Caco-2 (cell line): ENCODE measurements around the gene MACROD2. TPM values are rescaled to one million over a fixed set of nuclear protein-coding genes. Genes with fewer than 3 reads are reported as not detected.

Experiments used
- BruUV-seq: library from RNA; stranded (reverse); fragments of 400-500 nt; replicated peaks from 2 replicates; lab custom pipeline; 2021; lab: Mats Ljungman, UMichigan
- CTCF ChIA-PET: fragments of 300-600 bp; sonication (Branson Sonifier 250); formaldehyde crosslinking; loops from one replicate; lab custom pipeline; 2022; ENCODE audit warnings: antibody characterized with exemption; lab: Charles Lee
- POLR2A ChIA-PET: fragments of 300-600 bp; sonication (Branson Sonifier 250); formaldehyde crosslinking; loops from one replicate; lab custom pipeline; 2022; ENCODE audit warnings: antibody characterized with exemption; lab: Charles Lee
- DNase-seq, 2 experiments: peaks; one replicate each; pipeline versions ENCODE4 v3.0.0 to v3.0.0-alpha.2; 2020 to 2022
- H3K27me3 ChIP-seq: replicated peaks from 2 replicates; pipeline ENCODE4 v1.6.0; 2011; ENCODE audit warnings: low read length; ENCODE audit not compliant: control insufficient read depth, insufficient read depth
- H3K36me3 ChIP-seq: 2 replicates; pipeline ENCODE4 v1.5.1; 2011; ENCODE audit warnings: low read length; ENCODE audit not compliant: control insufficient read depth, insufficient read depth
- H3K4me1 ChIP-seq: fragments of 250-450 bp; sonication (Bioruptor Pico); 2 replicates; pipeline ENCODE4 v1.5.1; 2020; ENCODE audit warnings: mild to moderate bottlenecking
- H3K4me3 ChIP-seq: 2 replicates; pipeline ENCODE4 v1.5.1; 2011; ENCODE audit warnings: low read depth, mild to moderate bottlenecking, control low read depth, low read length
- H3K9me3 ChIP-seq: fragments of 250-450 bp; sonication (Bioruptor Pico); 2 replicates; pipeline ENCODE4 v1.5.1; 2020; ENCODE audit warnings: mild to moderate bottlenecking, moderate library complexity
- H3K27ac Mint-ChIP-seq: one replicate; pipeline ENCODE4 v1.8.0; 2022; ENCODE audit warnings: mixed read lengths; ENCODE audit not compliant: unreplicated experiment
- H3K27me3 Mint-ChIP-seq: one replicate; pipeline ENCODE4 v1.8.0; 2022; ENCODE audit warnings: mixed read lengths; ENCODE audit not compliant: insufficient read depth, unreplicated experiment
- H3K36me3 Mint-ChIP-seq: one replicate; pipeline ENCODE4 v1.8.0; 2022; ENCODE audit warnings: mild to moderate bottlenecking, mixed read lengths; ENCODE audit not compliant: insufficient read depth, unreplicated experiment
- H3K4me1 Mint-ChIP-seq: one replicate; pipeline ENCODE4 v1.8.0; 2022; ENCODE audit warnings: low read depth, mixed read lengths; ENCODE audit not compliant: unreplicated experiment
- H3K4me3 Mint-ChIP-seq: one replicate; pipeline ENCODE4 v1.8.0; 2022; ENCODE audit warnings: mild to moderate bottlenecking, moderate library complexity, mixed read lengths; ENCODE audit not compliant: unreplicated experiment
- H3K9me3 Mint-ChIP-seq: one replicate; pipeline ENCODE4 v1.8.0; 2022; ENCODE audit warnings: mixed read lengths; ENCODE audit not compliant: unreplicated experiment
- CTCF ChIP-seq, 2 experiments: fragments of 200-600 bp in 1 of 2; IDR thresholded peaks; 1 replicate in 1 of 2; 2 replicates in 1 of 2; pipeline versions ENCODE4 v1.5.1 to v1.8.0; 2011 to 2022; ENCODE audit warnings: antibody characterized with exemption in 1 of 2, control low read depth in 1 of 2, inconsistent platforms in 1 of 2, low read depth in 1 of 2, low read length in 1 of 2, mild to moderate bottlenecking in 1 of 2, moderate library complexity in 1 of 2; ENCODE audit not compliant: insufficient read depth in 1 of 2, severe bottlenecking in 1 of 2, unreplicated experiment in 1 of 2
- intact Hi-C: fragments of 100-400 bp; cut with micrococcal nuclease; formaldehyde crosslinking; loops from one replicate; pipeline ENCODE4 v1.10.0; 2022; ENCODE audit not compliant: unreplicated experiment
- total RNA-seq: library from RNA; stranded (reverse); gene quantifications from 2 replicates; pipeline ENCODE4 v1.2.3, GENCODE V29; 2022

The MACROD2 gene
- total RNA-seq, 1 experiment from 2014 or later = 6.4 TPM

DNA sequence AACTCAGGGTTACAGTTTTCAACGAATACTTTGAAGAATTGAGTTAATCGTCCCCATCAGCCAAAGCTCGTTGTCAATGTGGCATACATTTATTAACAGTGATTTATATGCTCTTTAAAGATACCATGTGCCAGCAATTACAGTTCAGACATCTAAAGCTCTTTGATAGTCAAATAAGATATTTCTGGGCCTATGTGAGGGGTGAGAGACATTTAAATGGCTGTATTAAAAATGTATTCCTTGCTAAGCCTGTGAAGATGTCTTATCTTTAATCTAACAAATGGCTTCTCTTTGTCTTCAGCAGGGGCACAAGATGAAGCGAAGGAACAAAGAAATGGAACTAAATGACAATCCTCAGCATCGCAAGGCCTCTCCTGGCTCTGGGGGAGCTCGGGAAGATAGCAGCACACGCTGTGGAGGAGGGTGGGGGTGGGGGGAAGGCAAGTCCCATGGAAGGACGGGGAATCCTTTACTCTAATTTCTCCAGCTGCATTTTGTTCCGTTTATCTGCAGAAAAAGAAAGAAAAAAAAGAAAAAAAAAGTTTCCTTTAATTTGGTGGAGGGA is 2054.3 kb downstream of the MACROD2 start:
- Histone ChIP-seq H3K27me3 (no peaks in the 10 kb centered on the region), H3K4me3 (no peak overlapping the region), H3K9me3 (no peaks in the 10 kb centered on the region), H3K4me1 (no peaks in the 10 kb centered on the region), H3K36me3 (no peaks in the 10 kb centered on the region)
- Mint-ChIP-seq H3K9me3 (no peaks in the 10 kb centered on the region), H3K27me3 (peaks cover 7% of the 10 kb centered on the region), H3K4me3 (no peak overlapping the region), H3K27ac (no peak overlapping the region), H3K4me1 (no peaks in the 10 kb centered on the region), H3K36me3 (no peaks in the 10 kb centered on the region)
- no peak for DNase-seq
- intact Hi-C loops = no loop called here
- no TSS peak for BruUV-seq
- TF ChIP-seq CTCF (IDR thresholded peaks at IDR 0.05; ENCODE audit: insufficient read depth in 1 of 2, low read depth in 1 of 2, low read length in 1 of 2, severe bottlenecking in 1 of 2, unreplicated experiment in 1 of 2) = no peak
- ChIA-PET CTCF (no interaction called here), POLR2A (no interaction called here)

DNA sequence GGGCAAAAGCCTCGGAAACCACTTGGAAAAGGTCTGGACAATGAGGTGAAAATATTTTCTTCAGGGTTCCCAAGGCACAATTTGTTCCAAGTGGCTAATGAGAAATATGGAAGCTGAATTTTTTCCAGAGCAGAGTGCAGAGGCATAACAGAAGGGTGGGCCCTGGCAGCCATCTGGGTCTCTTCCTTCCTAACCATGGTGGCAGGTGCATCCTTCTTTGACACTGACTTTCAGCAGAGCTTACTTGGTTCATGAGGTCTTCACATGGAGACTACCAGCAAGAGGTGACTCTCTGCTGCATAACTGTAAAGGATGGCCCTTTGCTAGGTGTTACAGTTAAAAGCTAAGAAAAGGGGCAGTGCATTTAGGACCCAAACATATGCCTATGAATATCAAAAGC is 2055.1 kb downstream of the MACROD2 start:
- ChIA-PET POLR2A (no interaction called here), CTCF (no interaction called here)
- H3K27me3 ChIP-seq = no peaks in the 10 kb centered on the region
- peaks cover 7% of the 10 kb centered on the region for H3K27me3 Mint-ChIP-seq
- intact Hi-C loops = no loop called here
- no TSS peak for BruUV-seq
- H3K36me3 Mint-ChIP-seq = no peaks in the 10 kb centered on the region
- no peak overlapping the region for H3K4me3 Mint-ChIP-seq
- H3K9me3 Mint-ChIP-seq = no peaks in the 10 kb centered on the region
- no peak overlapping the region for H3K27ac Mint-ChIP-seq
- TF ChIP-seq CTCF (IDR thresholded peaks at IDR 0.05; ENCODE audit: insufficient read depth in 1 of 2, low read depth in 1 of 2, low read length in 1 of 2, severe bottlenecking in 1 of 2, unreplicated experiment in 1 of 2) = no peak
- H3K4me1 ChIP-seq = no peaks in the 10 kb centered on the region
- H3K36me3 ChIP-seq = no peaks in the 10 kb centered on the region
- no peaks in the 10 kb centered on the region for H3K4me1 Mint-ChIP-seq
- H3K4me3 ChIP-seq = no peak overlapping the region
- H3K9me3 ChIP-seq = no peaks in the 10 kb centered on the region
- no peak for DNase-seq

GRCh38 chr20:16051968-16052367 is 2056.7 kb downstream of the MACROD2 start:
- CTCF ChIA-PET = no interaction called here
- H3K4me3 Mint-ChIP-seq = no peak overlapping the region
- no peaks in the 10 kb centered on the region for H3K9me3 Mint-ChIP-seq
- BruUV-seq = no TSS peak
- no peak overlapping the region for H3K27ac Mint-ChIP-seq
- no peaks in the 10 kb centered on the region for H3K36me3 ChIP-seq
- no peak for DNase-seq
- H3K4me1 Mint-ChIP-seq = no peaks in the 10 kb centered on the region
- intact Hi-C loops = no loop called here
- TF ChIP-seq CTCF (IDR thresholded peaks at IDR 0.05; ENCODE audit: insufficient read depth in 1 of 2, low read depth in 1 of 2, low read length in 1 of 2, severe bottlenecking in 1 of 2, unreplicated experiment in 1 of 2) = no peak
- no peaks in the 10 kb centered on the region for H3K36me3 Mint-ChIP-seq
- POLR2A ChIA-PET = no interaction called here
- H3K27me3 ChIP-seq = no peaks in the 10 kb centered on the region
- peaks cover 10% of the 10 kb centered on the region for H3K27me3 Mint-ChIP-seq
- no peak overlapping the region for H3K4me3 ChIP-seq
- H3K4me1 ChIP-seq = no peaks in the 10 kb centered on the region
- H3K9me3 ChIP-seq = no peaks in the 10 kb centered on the region
